ENCODE data around the gene TSSC4.
A peak's percentile ranks its signal among the peaks of the same experiment; 100 is the strongest.

The TSSC4 gene

DNA sequence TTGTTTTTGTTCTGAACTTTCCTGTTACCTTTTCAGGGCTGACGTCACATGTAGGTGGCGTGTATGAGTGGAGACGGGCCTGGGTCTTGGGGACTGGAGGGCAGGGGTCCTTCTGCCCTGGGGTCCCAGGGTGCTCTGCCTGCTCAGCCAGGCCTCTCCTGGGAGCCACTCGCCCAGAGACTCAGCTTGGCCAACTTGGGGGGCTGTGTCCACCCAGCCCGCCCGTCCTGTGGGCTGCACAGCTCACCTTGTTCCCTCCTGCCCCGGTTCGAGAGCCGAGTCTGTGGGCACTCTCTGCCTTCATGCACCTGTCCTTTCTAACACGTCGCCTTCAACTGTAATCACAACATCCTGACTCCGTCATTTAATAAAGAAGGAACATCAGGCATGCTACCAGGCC, 3.5 kb upstream of the TSSC4 start:
- Histone ChIP-seq H3K27me3 (ENCODE audit: insufficient read depth, low read length) (no peaks in the 10 kb centered on the region), H3K4me3 (ENCODE audit: low read depth, low read length, poor library complexity, severe bottlenecking) (no peak overlapping the region), H4K20me1 (ENCODE audit: insufficient read depth, low read length) (no peaks in the 10 kb centered on the region), H2AFZ (ENCODE audit: low read length) (no peak overlapping the region), H3K36me3 (ENCODE audit: insufficient read depth, low read length) (peaks cover 53% of the 10 kb centered on the region), H3K4me2 (ENCODE audit: low read length) (no peak overlapping the region), H3F3A (ENCODE audit: insufficient read depth, low read length) (no peaks in the 10 kb centered on the region), H3K4me1 (ENCODE audit: insufficient read depth, low read length, severe bottlenecking) (peaks cover 48% of the 10 kb centered on the region), H3K9ac (ENCODE audit: low read length) (no peak overlapping the region), H3K79me2 (ENCODE audit: insufficient read depth, low read length) (no peaks in the 10 kb centered on the region), H3K9me2 (ENCODE audit: low read depth, low read length) (no peaks in the 10 kb centered on the region), H3K27ac (ENCODE audit: low read depth, low read length, poor library complexity, severe bottlenecking) (no peak overlapping the region), H3K9me3 (ENCODE audit: low read length) (no peaks in the 10 kb centered on the region)
- TF ChIP-seq EZH2 (IDR thresholded peaks at IDR 0.05; ENCODE audit: borderline replicate concordance, low read length): no peak
- TF ChIP-seq, protein P1, sequence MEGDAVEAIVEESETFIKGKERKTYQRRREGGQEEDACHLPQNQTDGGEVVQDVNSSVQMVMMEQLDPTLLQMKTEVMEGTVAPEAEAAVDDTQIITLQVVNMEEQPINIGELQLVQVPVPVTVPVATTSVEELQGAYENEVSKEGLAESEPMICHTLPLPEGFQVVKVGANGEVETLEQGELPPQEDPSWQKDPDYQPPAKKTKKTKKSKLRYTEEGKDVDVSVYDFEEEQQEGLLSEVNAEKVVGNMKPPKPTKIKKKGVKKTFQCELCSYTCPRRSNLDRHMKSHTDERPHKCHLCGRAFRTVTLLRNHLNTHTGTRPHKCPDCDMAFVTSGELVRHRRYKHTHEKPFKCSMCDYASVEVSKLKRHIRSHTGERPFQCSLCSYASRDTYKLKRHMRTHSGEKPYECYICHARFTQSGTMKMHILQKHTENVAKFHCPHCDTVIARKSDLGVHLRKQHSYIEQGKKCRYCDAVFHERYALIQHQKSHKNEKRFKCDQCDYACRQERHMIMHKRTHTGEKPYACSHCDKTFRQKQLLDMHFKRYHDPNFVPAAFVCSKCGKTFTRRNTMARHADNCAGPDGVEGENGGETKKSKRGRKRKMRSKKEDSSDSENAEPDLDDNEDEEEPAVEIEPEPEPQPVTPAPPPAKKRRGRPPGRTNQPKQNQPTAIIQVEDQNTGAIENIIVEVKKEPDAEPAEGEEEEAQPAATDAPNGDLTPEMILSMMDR (IDR thresholded peaks at IDR 0.05; ENCODE audit: low read length): no peak

DNA sequence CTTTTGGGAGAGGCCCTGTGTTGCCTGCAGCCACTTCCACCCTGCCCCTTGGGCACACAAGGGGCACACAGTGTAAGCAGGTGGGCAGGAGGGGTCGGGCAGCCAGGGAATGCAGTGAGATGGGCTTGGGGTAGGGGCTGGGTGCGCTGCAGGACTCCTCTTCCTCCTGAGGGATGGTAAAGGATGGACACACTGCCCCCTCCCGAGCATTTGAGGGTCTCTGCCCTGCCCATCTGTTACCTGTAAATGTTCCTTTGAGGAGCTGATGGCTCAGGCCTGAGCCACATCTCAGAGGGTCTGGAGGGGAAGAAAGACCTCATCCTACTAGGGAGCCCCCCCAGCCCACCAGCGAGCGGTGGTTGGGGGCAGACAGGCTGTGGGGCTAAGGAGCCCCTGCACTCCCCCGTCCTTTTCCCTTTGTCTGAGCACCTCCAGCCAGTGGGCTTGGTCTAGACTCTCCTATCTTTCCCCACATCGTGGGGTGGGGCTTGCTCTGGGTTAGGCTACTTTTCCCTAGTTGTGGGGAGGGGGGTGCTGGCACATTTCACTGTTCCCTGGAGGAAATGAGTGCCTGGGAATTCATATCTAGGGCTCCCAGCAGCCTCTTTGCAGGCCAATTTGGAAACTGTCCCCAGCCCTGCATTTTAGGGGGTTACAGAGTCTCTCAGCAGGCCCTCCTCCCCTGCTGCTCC, 1.7 kb upstream of the TSSC4 start:
- no peaks in the 10 kb centered on the region for H3F3A ChIP-seq (ENCODE audit: insufficient read depth, low read length)
- no peak for TF ChIP-seq EZH2 (IDR thresholded peaks at IDR 0.05; ENCODE audit: borderline replicate concordance, low read length)
- TF ChIP-seq, protein P1 (IDR thresholded peaks at IDR 0.05; ENCODE audit: low read length): peak; percentile 45; the same call in 1 of the 2 replicates
- peak overlapping the region; percentile 69 for H3K4me2 ChIP-seq (ENCODE audit: low read length)
- H3K9ac ChIP-seq (ENCODE audit: low read length): peak overlapping the region; percentile 76; the same call in 1 of the 2 replicates
- no peaks in the 10 kb centered on the region for H3K9me2 ChIP-seq (ENCODE audit: low read depth, low read length)
- H3K4me1 ChIP-seq (ENCODE audit: insufficient read depth, low read length, severe bottlenecking): peaks cover 30% of the 10 kb centered on the region
- H3K36me3 ChIP-seq (ENCODE audit: insufficient read depth, low read length): peaks cover 58% of the 10 kb centered on the region
- H3K4me3 ChIP-seq (ENCODE audit: low read depth, low read length, poor library complexity, severe bottlenecking): peak overlapping the region; percentile 71
- H3K9me3 ChIP-seq (ENCODE audit: low read length): no peaks in the 10 kb centered on the region
- H3K27me3 ChIP-seq (ENCODE audit: insufficient read depth, low read length): no peaks in the 10 kb centered on the region
- no peaks in the 10 kb centered on the region for H4K20me1 ChIP-seq (ENCODE audit: insufficient read depth, low read length)
- H3K27ac ChIP-seq (ENCODE audit: low read depth, low read length, poor library complexity, severe bottlenecking): peak overlapping the region; percentile 55
- no peaks in the 10 kb centered on the region for H3K79me2 ChIP-seq (ENCODE audit: insufficient read depth, low read length)
- no peak overlapping the region for H2AFZ ChIP-seq (ENCODE audit: low read length)

DNA sequence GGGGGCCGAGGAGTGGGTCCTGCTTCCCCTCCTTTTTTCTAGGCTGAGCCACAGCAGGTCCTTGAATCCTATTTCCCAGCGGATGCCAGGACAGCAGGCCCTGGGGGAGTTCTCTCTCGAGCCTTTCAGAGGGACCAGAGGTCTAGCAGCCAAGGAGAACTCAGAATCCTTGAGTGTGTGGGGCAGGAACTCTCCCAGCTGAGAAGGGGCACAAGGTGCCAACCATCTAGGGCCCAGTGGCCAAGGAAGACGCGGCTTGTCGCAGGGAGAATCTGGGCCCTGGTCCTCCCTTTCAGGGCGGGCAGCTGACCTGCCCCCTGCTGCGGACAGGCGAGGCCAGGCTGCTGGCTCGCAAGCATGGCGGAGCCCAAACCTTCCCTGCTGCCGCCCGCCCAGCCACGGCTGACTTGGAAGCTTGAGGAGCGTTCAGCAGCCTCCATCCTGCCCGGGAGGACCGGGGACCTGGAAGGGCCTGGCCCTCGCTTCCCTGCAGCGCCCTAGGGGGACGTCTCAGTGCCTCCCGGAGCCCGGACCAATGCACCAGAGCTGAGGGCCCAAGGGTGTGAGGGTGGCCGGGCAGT, 972 bp upstream of the TSSC4 start:
- no peaks in the 10 kb centered on the region for H3K9me2 ChIP-seq (ENCODE audit: low read depth, low read length)
- no peaks in the 10 kb centered on the region for H3F3A ChIP-seq (ENCODE audit: insufficient read depth, low read length)
- H4K20me1 ChIP-seq (ENCODE audit: insufficient read depth, low read length): no peaks in the 10 kb centered on the region
- no peaks in the 10 kb centered on the region for H3K27me3 ChIP-seq (ENCODE audit: insufficient read depth, low read length)
- no peak overlapping the region for H2AFZ ChIP-seq (ENCODE audit: low read length)
- H3K4me3 ChIP-seq (ENCODE audit: low read depth, low read length, poor library complexity, severe bottlenecking): peak overlapping the region; percentile 71
- H3K79me2 ChIP-seq (ENCODE audit: insufficient read depth, low read length): no peaks in the 10 kb centered on the region
- H3K27ac ChIP-seq (ENCODE audit: low read depth, low read length, poor library complexity, severe bottlenecking): peak overlapping the region; percentile 55
- H3K4me1 ChIP-seq (ENCODE audit: insufficient read depth, low read length, severe bottlenecking): peaks cover 23% of the 10 kb centered on the region
- no peak for TF ChIP-seq EZH2 (IDR thresholded peaks at IDR 0.05; ENCODE audit: borderline replicate concordance, low read length)
- TF ChIP-seq, protein P1 (IDR thresholded peaks at IDR 0.05; ENCODE audit: low read length): no peak
- peak overlapping the region; percentile 69 for H3K4me2 ChIP-seq (ENCODE audit: low read length)
- peaks cover 50% of the 10 kb centered on the region for H3K36me3 ChIP-seq (ENCODE audit: insufficient read depth, low read length)
- H3K9me3 ChIP-seq (ENCODE audit: low read length): no peaks in the 10 kb centered on the region
- peak overlapping the region; percentile 76 for H3K9ac ChIP-seq (ENCODE audit: low read length)
